ENCODE results near the gene ZDHHC12.
"Not testable (repeated sequence)": the region's sequence is repeated elsewhere in the genome, so short reads cannot be mapped to it uniquely, and the experiment has no call there.

The ZDHHC12 gene

DNA sequence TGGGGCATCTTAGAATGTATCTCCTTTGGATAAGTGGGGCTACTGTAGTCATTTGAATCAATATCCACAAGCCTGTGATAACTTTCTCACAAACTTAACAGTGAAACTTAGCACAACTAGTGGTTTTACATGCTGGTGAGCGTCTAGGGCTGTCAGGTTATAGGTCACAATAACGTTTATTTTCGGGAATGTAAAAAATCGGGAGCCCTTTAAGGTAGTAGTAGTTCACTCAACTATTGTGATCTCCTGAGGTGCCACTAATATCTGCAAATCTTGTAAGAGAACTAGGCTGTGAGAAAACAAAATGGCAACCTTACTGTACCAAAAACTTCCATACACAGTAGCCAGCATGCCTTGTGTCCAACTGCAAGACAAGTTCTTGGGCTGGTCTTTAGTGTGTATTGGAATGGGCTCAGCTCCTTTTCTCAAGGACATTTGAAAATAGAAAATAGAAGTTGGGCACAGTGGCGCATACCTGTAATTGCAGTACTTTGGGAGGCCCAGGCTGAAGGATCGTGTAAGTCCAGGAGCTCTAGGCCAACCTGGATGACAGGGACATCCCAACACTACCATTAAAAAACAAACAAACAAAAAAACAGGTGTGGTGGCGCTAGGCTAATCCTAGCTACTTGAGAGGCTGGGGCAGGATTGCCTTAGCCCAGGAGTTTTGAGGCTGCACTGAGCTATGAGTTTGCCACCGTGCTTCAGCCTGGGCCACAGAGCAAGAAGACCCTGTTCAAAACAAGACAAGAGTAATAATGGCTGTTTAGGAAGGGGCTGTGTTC lies 26.8 kb downstream of the ZDHHC12 start:
- H3K27me3 ChIP-seq (ENCODE audit: low read length): no peaks in the 10 kb centered on the region
- H3K9ac ChIP-seq (ENCODE audit: low read length): no peak overlapping the region
- H3F3A ChIP-seq (ENCODE audit: insufficient read depth): peaks cover 66% of the 10 kb centered on the region
- H3K79me2 ChIP-seq (ENCODE audit: insufficient read depth, low read length): peaks cover 15% of the 10 kb centered on the region; the same call in 1 of the 2 replicates
- H4K20me1 ChIP-seq (ENCODE audit: low read depth, low read length): peaks cover 12% of the 10 kb centered on the region
- H2AFZ ChIP-seq (ENCODE audit: low read depth, low read length, severe bottlenecking): no peak overlapping the region
- H3K9me3 ChIP-seq (ENCODE audit: insufficient read depth, low read length): no peaks in the 10 kb centered on the region
- H3K4me3 ChIP-seq (ENCODE audit: insufficient read depth, low read length, poor library complexity, severe bottlenecking): no peak overlapping the region
- peak overlapping the region; percentile 22; the same call in 1 of the 2 replicates for H3K27ac ChIP-seq (ENCODE audit: low read depth, low read length)
- no peak overlapping the region for H3K4me2 ChIP-seq (ENCODE audit: low read depth, low read length, poor library complexity, severe bottlenecking)
- no peak for TF ChIP-seq EZH2phosphoT487 (conservative IDR thresholded peaks at IDR 0.05; ENCODE audit: low read length)
- TF ChIP-seq CTCF (IDR thresholded peaks at IDR 0.05; ENCODE audit: insufficient read depth, low read length, poor library complexity, severe bottlenecking): no peak
- peaks cover 37% of the 10 kb centered on the region for H3K36me3 ChIP-seq (ENCODE audit: low read length)
- no peaks in the 10 kb centered on the region for H3K9me2 ChIP-seq (replicated peaks; ENCODE audit: insufficient read depth, low read length)

DNA sequence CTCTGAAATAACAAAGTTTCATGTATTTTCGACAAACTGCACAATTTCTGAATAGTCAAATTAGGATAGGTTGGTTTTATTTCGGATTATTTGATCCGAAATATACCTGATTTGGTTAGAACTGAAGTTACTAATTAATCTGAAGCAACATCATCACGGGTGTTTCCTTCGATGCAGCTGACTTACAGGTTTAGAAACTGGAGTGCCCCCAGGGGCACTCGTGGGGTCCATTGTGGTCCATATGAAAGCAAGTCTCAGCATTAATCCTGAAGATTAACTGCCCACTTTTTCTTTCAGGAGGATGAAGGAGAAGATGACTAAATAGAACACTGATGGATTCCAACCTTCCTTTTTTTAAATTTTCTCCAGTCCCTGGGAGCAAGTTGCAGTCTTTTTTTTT lies 29.6 kb downstream of the ZDHHC12 start:
- peaks cover 55% of the 10 kb centered on the region for H3K36me3 ChIP-seq (ENCODE audit: low read length)
- no peaks in the 10 kb centered on the region for H3K9me3 ChIP-seq (ENCODE audit: insufficient read depth, low read length)
- no peak overlapping the region for H3K9ac ChIP-seq (ENCODE audit: low read length)
- H3K9me2 ChIP-seq (replicated peaks; ENCODE audit: insufficient read depth, low read length): no peaks in the 10 kb centered on the region
- H3K79me2 ChIP-seq (ENCODE audit: insufficient read depth, low read length): peaks cover 37% of the 10 kb centered on the region
- H4K20me1 ChIP-seq (ENCODE audit: low read depth, low read length): peaks cover 22% of the 10 kb centered on the region
- no peak overlapping the region for H3K27ac ChIP-seq (ENCODE audit: low read depth, low read length)
- TF ChIP-seq EZH2phosphoT487 (conservative IDR thresholded peaks at IDR 0.05; ENCODE audit: low read length) (no peak), CTCF (IDR thresholded peaks at IDR 0.05; ENCODE audit: insufficient read depth, low read length, poor library complexity, severe bottlenecking) (no peak)
- H3K4me2 ChIP-seq (ENCODE audit: low read depth, low read length, poor library complexity, severe bottlenecking): no peak overlapping the region
- no peaks in the 10 kb centered on the region for H3K27me3 ChIP-seq (ENCODE audit: low read length)
- H2AFZ ChIP-seq (ENCODE audit: low read depth, low read length, severe bottlenecking): no peak overlapping the region
- H3F3A ChIP-seq (ENCODE audit: insufficient read depth): peaks cover 76% of the 10 kb centered on the region
- H3K4me3 ChIP-seq (ENCODE audit: insufficient read depth, low read length, poor library complexity, severe bottlenecking): no peak overlapping the region

GRCh38 chr9:128693738-128694137 lies 30.2 kb downstream of the ZDHHC12 start:
- not testable (repeated sequence) for H3K9ac ChIP-seq (ENCODE audit: low read length); H3K4me3 ChIP-seq (ENCODE audit: insufficient read depth, low read length, poor library complexity, severe bottlenecking); H3K4me2 ChIP-seq (ENCODE audit: low read depth, low read length, poor library complexity, severe bottlenecking); H3K27me3 ChIP-seq (ENCODE audit: low read length); H2AFZ ChIP-seq (ENCODE audit: low read depth, low read length, severe bottlenecking); H3K9me2 ChIP-seq (replicated peaks; ENCODE audit: insufficient read depth, low read length); H3K27ac ChIP-seq (ENCODE audit: low read depth, low read length); H3K9me3 ChIP-seq (ENCODE audit: insufficient read depth, low read length)
- peaks cover 74% of the 10 kb centered on the region for H3F3A ChIP-seq (ENCODE audit: insufficient read depth)
- H3K79me2 ChIP-seq (ENCODE audit: insufficient read depth, low read length): peaks cover 37% of the 10 kb centered on the region
- peaks cover 55% of the 10 kb centered on the region for H3K36me3 ChIP-seq (ENCODE audit: low read length)
- peaks cover 22% of the 10 kb centered on the region for H4K20me1 ChIP-seq (ENCODE audit: low read depth, low read length)

GRCh38 chr9:128690684-128691034 lies 33.3 kb downstream of the ZDHHC12 start:
- peaks cover 67% of the 10 kb centered on the region for H3F3A ChIP-seq (ENCODE audit: insufficient read depth)
- H4K20me1 ChIP-seq (ENCODE audit: low read depth, low read length): peaks cover 22% of the 10 kb centered on the region
- peak overlapping the region; percentile 81 for H3K4me3 ChIP-seq (ENCODE audit: insufficient read depth, low read length, poor library complexity, severe bottlenecking)
- TF ChIP-seq EZH2phosphoT487 (conservative IDR thresholded peaks at IDR 0.05; ENCODE audit: low read length) (no peak), CTCF (IDR thresholded peaks at IDR 0.05; ENCODE audit: insufficient read depth, low read length, poor library complexity, severe bottlenecking) (no peak)
- peak overlapping the region; percentile 79 for H3K4me2 ChIP-seq (ENCODE audit: low read depth, low read length, poor library complexity, severe bottlenecking)
- no peaks in the 10 kb centered on the region for H3K9me3 ChIP-seq (ENCODE audit: insufficient read depth, low read length)
- H3K27me3 ChIP-seq (ENCODE audit: low read length): no peaks in the 10 kb centered on the region
- peak overlapping the region; percentile 91 for H3K9ac ChIP-seq (ENCODE audit: low read length)
- peaks cover 66% of the 10 kb centered on the region for H3K79me2 ChIP-seq (ENCODE audit: insufficient read depth, low read length)
- no peak overlapping the region for H2AFZ ChIP-seq (ENCODE audit: low read depth, low read length, severe bottlenecking)
- peak overlapping the region; percentile 81 for H3K27ac ChIP-seq (ENCODE audit: low read depth, low read length)
- peaks cover 45% of the 10 kb centered on the region for H3K36me3 ChIP-seq (ENCODE audit: low read length)
- no peaks in the 10 kb centered on the region for H3K9me2 ChIP-seq (replicated peaks; ENCODE audit: insufficient read depth, low read length)

Measured in SU-DHL-6 (cell line).